Gastrocnemius medialis (tissue), 4 donors: ENCODE measurements around the gene XIRP1. TPM values are rescaled to one million over a fixed set of nuclear protein-coding genes. Genes with fewer than 3 reads are reported as not detected.
"Not testable (repeated sequence)": the region's sequence is repeated elsewhere in the genome, so short reads cannot be mapped to it uniquely, and the experiment has no call there.

ENCODE experiments used
- ATAC-seq, 2 donors: fragments of 150-250 bp; one replicate each; pipeline ENCODE4 v1.9.1; 2016
- DNase-seq, 2 donors: peaks; one replicate each; pipeline ENCODE4 v3.0.0-alpha.2; 2019
- H3K27ac ChIP-seq, 4 donors: fragments of 200-600 bp; sonication (generic); 1 replicate in 1 of 4; 2 replicates in 3 of 4; pipeline ENCODE4 v1.5.1; 2016 to 2018; ENCODE audit warnings: mild to moderate bottlenecking in 2 of 4, moderate library complexity in 1 of 4
- H3K27me3 ChIP-seq, 3 donors: fragments of 200-600 bp; sonication (generic) in 2 of 3; 1 replicate in 1 of 3; 2 replicates in 2 of 3; pipeline versions ENCODE4 v1.5.1 to v1.6.0; 2016 to 2019; ENCODE audit warnings: mild to moderate bottlenecking in 1 of 3, moderate library complexity in 1 of 3
- H3K36me3 ChIP-seq, 2 donors: fragments of 200-600 bp; sonication (generic) in 1 of 2; one replicate each; pipeline ENCODE4 v1.5.1; 2017 to 2018
- H3K4me1 ChIP-seq, 2 donors: fragments of 200-600 bp; sonication (generic) in 1 of 2; one replicate each; pipeline ENCODE4 v1.5.1; 2016 to 2017; ENCODE audit warnings: mild to moderate bottlenecking in 2 of 2
- H3K4me3 ChIP-seq, 4 donors: fragments of 200-600 bp; sonication (generic) in 3 of 4; 1 replicate in 1 of 4; 2 replicates in 3 of 4; pipeline ENCODE4 v1.5.1; 2016 to 2019; ENCODE audit warnings: mild to moderate bottlenecking in 2 of 4
- H3K9me3 ChIP-seq, 3 donors: fragments of 200-600 bp; sonication (generic) in 2 of 3; 1 replicate in 1 of 3; 2 replicates in 2 of 3; pipeline ENCODE4 v1.5.1; 2016 to 2019
- CTCF ChIP-seq, 5 experiments: fragments of 450-650 bp in 3 of 5; fragments of 200-600 bp in 2 of 5; sonication (generic) in 2 of 5; IDR thresholded peaks in 4 of 5; conservative IDR thresholded peaks in 1 of 5; 1 replicate in 4 of 5; 2 replicates in 1 of 5; pipeline ENCODE4 v1.5.1; 2016 to 2019; ENCODE audit warnings: antibody characterized with exemption in 5 of 5, mild to moderate bottlenecking in 3 of 5, moderate library complexity in 3 of 5
- POLR2A ChIP-seq, 2 donors: fragments of 450-650 bp; IDR thresholded peaks; one replicate each; pipeline ENCODE4 v1.6.1; 2017; ENCODE audit warnings: antibody characterized with exemption in 2 of 2, mild to moderate bottlenecking in 2 of 2, moderate library complexity in 2 of 2
- in situ Hi-C, 4 donors: fragments of 200-750 bp; cut with MboI; loops; one replicate each; pipeline versions ENCODE4 v1.15.0 to v1.8.0; 2017; ENCODE audit warnings: low sequenced_read_pairs in 4 of 4
- intact Hi-C: fragments of 100-400 bp; cut with DNase I; formaldehyde crosslinking; loops from one replicate; pipeline ENCODE4 v1.15.1; 2023; ENCODE audit warnings: low total_unique reads
- total RNA-seq, 4 donors: library from RNA; depleted of rRNA; stranded (reverse); fragments of >200 nt; gene quantifications; one replicate each; pipeline versions ENCODE4 v1.1.0 to v1.2.3, GENCODE V29; 2016

The XIRP1 gene
- total RNA-seq, 4 donors from 2014 or later: 52.4 to 329 (median 128) TPM

- DNase-seq (no peak), ATAC-seq (no peak)
- no peaks in the 10 kb centered on the region for H3K36me3 ChIP-seq
- intact Hi-C loops (no loop called here), in situ Hi-C loops (no loop called here)
- no peaks in the 10 kb centered on the region for H3K27me3 ChIP-seq
- no peak overlapping the region for H3K27ac ChIP-seq
- TF ChIP-seq POLR2A (IDR thresholded peaks at IDR 0.05) (no peak), CTCF (IDR thresholded peaks at IDR 0.05 in 4 of 5, conservative IDR thresholded peaks at IDR 0.05 in 1 of 5) (no peak)
- H3K4me3 ChIP-seq: no peak overlapping the region
- no peaks in the 10 kb centered on the region for H3K9me3 ChIP-seq
- H3K4me1 ChIP-seq: no peaks in the 10 kb centered on the region
Observed at GRCh38 chr3:39232859-39233258, 40.5 kb upstream of the XIRP1 start.

GRCh38 chr3:39230453-39230852 lies 38.1 kb upstream of the XIRP1 start:
- no peaks in the 10 kb centered on the region for H3K27me3 ChIP-seq
- intact Hi-C loops (no loop called here), in situ Hi-C loops (no loop called here)
- H3K4me3 ChIP-seq: no peak overlapping the region
- no peaks in the 10 kb centered on the region for H3K4me1 ChIP-seq
- no peaks in the 10 kb centered on the region for H3K36me3 ChIP-seq
- no peak for ATAC-seq
- DNase-seq: no peak
- H3K27ac ChIP-seq: no peak overlapping the region
- TF ChIP-seq CTCF (IDR thresholded peaks at IDR 0.05 in 4 of 5, conservative IDR thresholded peaks at IDR 0.05 in 1 of 5): no peak
- H3K9me3 ChIP-seq: no peaks in the 10 kb centered on the region

- no peaks in the 10 kb centered on the region for H3K4me1 ChIP-seq
- no peaks in the 10 kb centered on the region for H3K36me3 ChIP-seq
- intact Hi-C loops: no loop called here
- H3K4me3 ChIP-seq: no peak overlapping the region
- no peaks in the 10 kb centered on the region for H3K9me3 ChIP-seq
- no peaks in the 10 kb centered on the region for H3K27me3 ChIP-seq
- H3K27ac ChIP-seq: no peak overlapping the region
- in situ Hi-C loops: no loop called here
- TF ChIP-seq CTCF (IDR thresholded peaks at IDR 0.05 in 4 of 5, conservative IDR thresholded peaks at IDR 0.05 in 1 of 5) (no peak), POLR2A (IDR thresholded peaks at IDR 0.05) (no peak)
- ATAC-seq: no peak
- no peak for DNase-seq
Observed at GRCh38 chr3:39228496-39228895, 36.1 kb upstream of the XIRP1 start.

GRCh38 chr3:39227596-39227995 lies 35.2 kb upstream of the XIRP1 start:
- ATAC-seq, H3K4me1 ChIP-seq, in situ Hi-C loops, H3K9me3 ChIP-seq, H3K27me3 ChIP-seq, DNase-seq, H3K4me3 ChIP-seq, H3K27ac ChIP-seq, H3K36me3 ChIP-seq, intact Hi-C loops: not testable (repeated sequence)

GRCh38 chr3:39226106-39226741 lies 33.8 kb upstream of the XIRP1 start:
- Histone ChIP-seq H3K27ac (no peak overlapping the region), H3K4me3 (no peak overlapping the region), H3K4me1 (no peaks in the 10 kb centered on the region), H3K36me3 (no peaks in the 10 kb centered on the region), H3K9me3 (no peaks in the 10 kb centered on the region), H3K27me3 (no peaks in the 10 kb centered on the region)
- intact Hi-C loops (no loop called here), in situ Hi-C loops (no loop called here)
- DNase-seq (no peak), ATAC-seq (no peak)
- TF ChIP-seq CTCF (IDR thresholded peaks at IDR 0.05 in 4 of 5, conservative IDR thresholded peaks at IDR 0.05 in 1 of 5): no peak
- no peak for TF ChIP-seq POLR2A (IDR thresholded peaks at IDR 0.05)
